Kidney epithelial cell (primary cell): ENCODE results near the gene CD3G. TPM values are rescaled to one million over a fixed set of nuclear protein-coding genes. Genes with fewer than 3 reads are reported as not detected.
"Not testable (repeated sequence)": the region's sequence is repeated elsewhere in the genome, so short reads cannot be mapped to it uniquely, and the experiment has no call there.

ENCODE experiments used
- DNase-seq: peaks from one replicate; pipeline ENCODE4 v3.0.0-alpha.2; 2010; ENCODE audit warnings: low read depth
- H3K27me3 ChIP-seq: 2 replicates; pipeline ENCODE4 v1.6.0; 2011; ENCODE audit warnings: low read length; ENCODE audit not compliant: control insufficient read depth, insufficient read depth
- H3K36me3 ChIP-seq: 2 replicates; pipeline ENCODE4 v1.5.1; 2011; ENCODE audit warnings: low read length; ENCODE audit not compliant: control insufficient read depth, insufficient read depth
- H3K4me3 ChIP-seq: 2 replicates; pipeline ENCODE4 v1.5.1; 2011; ENCODE audit warnings: low read depth, mild to moderate bottlenecking, control low read depth, low read length
- total RNA-seq: library from RNA; depleted of rRNA; stranded (reverse); fragments of >200 nt; gene quantifications from 2 replicates; pipeline ENCODE4 v1.2.3, GENCODE V29; 2015
- TF ChIP-seq, protein P1 (sequence below): IDR thresholded peaks from 2 replicates; pipeline ENCODE4 v1.5.1; 2011; ENCODE audit warnings: mild to moderate bottlenecking, moderate library complexity, low read length, control low read depth, inconsistent platforms; ENCODE audit not compliant: insufficient read depth, poor library complexity, severe bottlenecking

Gene CD3G
- total RNA-seq, 1 donor from 2014 or later: not detected

DNA sequence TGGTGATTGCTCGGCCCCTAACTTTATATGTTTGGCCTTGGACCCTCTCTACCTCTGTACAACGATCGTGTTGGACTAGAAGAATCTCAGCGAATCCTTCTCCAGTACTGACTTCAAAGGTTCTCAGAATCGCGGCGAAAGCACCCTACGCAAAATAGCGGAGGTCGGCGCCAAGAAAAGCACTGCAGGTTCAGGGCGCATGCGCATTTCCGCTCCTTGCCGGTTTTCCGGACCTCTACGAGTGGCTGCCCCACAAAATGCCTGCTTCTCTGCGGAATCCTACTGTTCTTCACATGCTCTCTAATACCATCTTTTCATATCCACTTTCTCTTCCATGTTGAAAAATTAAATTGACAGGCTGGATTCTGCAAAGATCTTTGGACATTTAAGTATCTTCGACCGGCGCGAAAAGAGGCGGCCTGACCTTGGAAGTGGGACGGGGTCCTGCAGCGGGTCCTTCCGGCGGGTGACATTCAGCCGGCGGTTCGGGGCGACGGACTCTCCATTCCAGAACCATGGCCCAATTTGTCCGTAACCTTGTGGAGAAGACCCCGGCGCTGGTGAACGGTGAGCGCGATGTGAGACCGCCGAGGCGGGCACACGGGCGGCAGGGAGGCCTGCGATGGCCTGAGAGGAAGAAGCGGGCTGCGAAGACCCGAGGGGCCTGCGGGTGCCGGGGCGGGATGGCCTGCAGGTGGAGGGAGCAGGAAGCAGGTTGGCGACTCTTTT, 57.2 kb downstream of the CD3G start, which contains the start of gene ATP5MG:
ATP5MG (plus strand) TSS at position 456 of the 729 bp plus-strand sequence; CDS start at position 516, 60 bp downstream.
- peak; percentile 56 for DNase-seq
- H3K4me3 ChIP-seq: peak within 1 kb of the TSS; percentile 93
- H3K36me3 ChIP-seq: no peaks in the 10 kb centered on the region
- TF ChIP-seq, protein P1, sequence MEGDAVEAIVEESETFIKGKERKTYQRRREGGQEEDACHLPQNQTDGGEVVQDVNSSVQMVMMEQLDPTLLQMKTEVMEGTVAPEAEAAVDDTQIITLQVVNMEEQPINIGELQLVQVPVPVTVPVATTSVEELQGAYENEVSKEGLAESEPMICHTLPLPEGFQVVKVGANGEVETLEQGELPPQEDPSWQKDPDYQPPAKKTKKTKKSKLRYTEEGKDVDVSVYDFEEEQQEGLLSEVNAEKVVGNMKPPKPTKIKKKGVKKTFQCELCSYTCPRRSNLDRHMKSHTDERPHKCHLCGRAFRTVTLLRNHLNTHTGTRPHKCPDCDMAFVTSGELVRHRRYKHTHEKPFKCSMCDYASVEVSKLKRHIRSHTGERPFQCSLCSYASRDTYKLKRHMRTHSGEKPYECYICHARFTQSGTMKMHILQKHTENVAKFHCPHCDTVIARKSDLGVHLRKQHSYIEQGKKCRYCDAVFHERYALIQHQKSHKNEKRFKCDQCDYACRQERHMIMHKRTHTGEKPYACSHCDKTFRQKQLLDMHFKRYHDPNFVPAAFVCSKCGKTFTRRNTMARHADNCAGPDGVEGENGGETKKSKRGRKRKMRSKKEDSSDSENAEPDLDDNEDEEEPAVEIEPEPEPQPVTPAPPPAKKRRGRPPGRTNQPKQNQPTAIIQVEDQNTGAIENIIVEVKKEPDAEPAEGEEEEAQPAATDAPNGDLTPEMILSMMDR: peak; percentile 22
- H3K27me3 ChIP-seq: no peaks in the 10 kb centered on the region

DNA sequence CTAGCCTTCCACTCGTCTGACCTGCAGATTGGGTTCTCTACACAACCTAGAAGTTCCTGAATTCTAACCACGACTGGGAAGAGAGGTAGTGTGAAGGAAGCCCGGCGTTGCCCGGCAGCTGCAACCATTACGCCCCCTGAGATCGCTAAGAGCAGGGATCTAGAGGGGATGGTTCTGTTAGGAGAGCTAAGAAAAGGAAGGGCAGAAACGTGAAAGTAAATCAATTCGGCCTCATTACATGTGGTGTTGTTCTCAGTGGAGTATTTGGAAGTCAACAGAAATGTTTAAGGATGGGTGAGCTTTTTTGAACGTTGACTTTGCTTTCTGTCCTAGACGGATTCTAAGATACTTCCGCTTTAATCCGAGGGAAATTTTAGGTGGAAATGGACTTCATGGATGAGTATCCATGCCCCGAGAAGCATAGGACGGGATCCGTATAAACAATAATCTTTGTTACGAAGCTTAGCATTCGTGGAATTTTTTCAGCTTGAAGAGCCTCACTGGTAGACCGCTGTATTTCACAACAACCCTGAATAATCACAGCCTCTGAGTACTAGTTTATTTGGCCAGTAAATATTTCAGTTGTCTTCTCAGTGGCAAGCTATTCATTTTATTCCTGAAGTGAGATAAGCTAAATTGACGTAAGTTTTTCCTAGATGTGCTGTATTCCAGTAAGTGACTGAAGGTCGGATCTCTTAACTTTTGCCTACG, 57.9 kb downstream of the CD3G start:
- Histone ChIP-seq H3K27me3 (no peaks in the 10 kb centered on the region), H3K36me3 (no peaks in the 10 kb centered on the region), H3K4me3 (peak overlapping the region; percentile 93)
- TF ChIP-seq, protein P1: no peak
- DNase-seq: no peak

DNA sequence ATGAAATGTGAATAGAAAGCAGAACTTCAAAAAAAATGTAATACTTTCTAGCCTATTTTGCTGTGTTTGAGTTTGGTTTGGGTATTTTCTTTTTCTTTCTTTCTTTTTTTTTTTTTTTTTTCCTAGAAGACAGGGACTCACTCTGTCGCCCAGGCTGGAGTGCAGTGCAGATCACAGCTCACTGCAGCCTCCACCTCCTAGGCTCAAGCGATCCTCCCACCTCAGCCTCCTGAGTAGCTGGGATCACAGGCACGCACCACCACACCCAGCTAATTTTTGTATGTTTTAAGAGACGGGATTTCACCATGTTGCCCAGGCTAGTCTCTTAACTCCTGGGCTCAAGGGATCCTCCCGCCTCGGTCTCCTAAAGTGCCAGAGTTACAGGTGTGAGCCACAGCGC, 58.5 kb downstream of the CD3G start:
- not testable (repeated sequence) for H3K36me3 ChIP-seq, DNase-seq, H3K27me3 ChIP-seq
- H3K4me3 ChIP-seq: peak overlapping the region; percentile 93

Other genes starting within 250 kb of the CD3G start
- 0.41 and 0.79 TPM in 2 replicates for gene SCN4B, start 191.5 kb upstream of the CD3G start, total RNA-seq
- gene SCN2B, start 167.7 kb upstream of the CD3G start, total RNA-seq: 0.04 and 0.07 TPM in 2 replicates
- 2.5 TPM in 1 of 2 replicates, not detected in the other for gene JAML, start 119.3 kb upstream of the CD3G start, total RNA-seq
- 7.9 and 9.4 TPM in 2 replicates for gene MPZL3, start 92.0 kb upstream of the CD3G start, total RNA-seq
- gene MPZL2, start 80.0 kb upstream of the CD3G start, total RNA-seq: 12.1 and 13.1 TPM in 2 replicates
- gene CD3E, start 39.6 kb upstream of the CD3G start, total RNA-seq: not detected in 2 replicates
- not detected in 2 replicates for gene CD3D, start 1.6 kb upstream of the CD3G start, total RNA-seq
- gene UBE4A, start 15.3 kb downstream of the CD3G start, total RNA-seq: 45.0 and 49.3 TPM in 2 replicates
- 52.6 and 52.7 TPM in 2 replicates for gene ATP5MG, start 57.3 kb downstream of the CD3G start, total RNA-seq
- gene KMT2A, start 92.1 kb downstream of the CD3G start, total RNA-seq: 42.2 and 45.6 TPM in 2 replicates
- gene TTC36, start 183.1 kb downstream of the CD3G start, total RNA-seq: 0.62 and 1.0 TPM in 2 replicates
- gene TMEM25, start 186.8 kb downstream of the CD3G start, total RNA-seq: 47.9 and 71.6 TPM in 2 replicates
- 28.9 and 30.1 TPM in 2 replicates for gene IFT46, start 221.6 kb downstream of the CD3G start, total RNA-seq
- 122 and 127 TPM in 2 replicates for gene ARCN1, start 228.1 kb downstream of the CD3G start, total RNA-seq